ENCODE results near the gene IL17RA. TPM values are rescaled to one million over a fixed set of nuclear protein-coding genes. Genes with fewer than 3 reads are reported as not detected.

The IL17RA gene
- polyA plus RNA-seq, 1 experiment, result 20.3 TPM

- no peak for DNase-seq (ENCODE audit: low read depth, low spot score)
- CTCF ChIA-PET, result interaction anchor here (1.4 kb wide), 1 partner anchor 59 kb away, joined by 5 read pairs; no protein-coding TSS in a partner anchor
Measured at GRCh38 chr22:17112491-17113042, 27.8 kb downstream of the IL17RA start.

GRCh38 chr22:17113600-17113999 lies 28.8 kb downstream of the IL17RA start:
- DNase-seq (ENCODE audit: low read depth, low spot score), result no peak
- H3K27me3 ChIP-seq (ENCODE audit: control insufficient read depth, insufficient read depth, low read length), result peaks cover 3% of the 10 kb centered on the region
- POLR2A ChIA-PET, result no interaction called here
- no peak for TF ChIP-seq CTCF (IDR thresholded peaks at IDR 0.05; ENCODE audit: low read depth, low read length)
- CTCF ChIA-PET, result interaction anchor here (1.4 kb wide), 1 partner anchor 58 kb away, joined by 4 read pairs; no protein-coding TSS in a partner anchor
- H3K27ac ChIP-seq (ENCODE audit: low read depth, low read length), result no peak overlapping the region
- H3K4me3 ChIP-seq (ENCODE audit: low read depth, low read length), result no peak overlapping the region
- no peaks in the 10 kb centered on the region for H3K9me3 ChIP-seq (ENCODE audit: control insufficient read depth, insufficient read depth, low read length)

More at GRCh38 chr22:17112491-17113042, 27.8 kb downstream of the IL17RA start:
- Histone ChIP-seq H3K4me3 (ENCODE audit: low read depth, low read length) (no peak overlapping the region), H3K9me3 (ENCODE audit: control insufficient read depth, insufficient read depth, low read length) (no peaks in the 10 kb centered on the region), H3K27ac (ENCODE audit: low read depth, low read length) (no peak overlapping the region), H3K27me3 (ENCODE audit: control insufficient read depth, insufficient read depth, low read length) (peaks cover 3% of the 10 kb centered on the region)
- POLR2A ChIA-PET, result no interaction called here
- no peak for TF ChIP-seq CTCF (IDR thresholded peaks at IDR 0.05; ENCODE audit: low read depth, low read length)

DNA sequence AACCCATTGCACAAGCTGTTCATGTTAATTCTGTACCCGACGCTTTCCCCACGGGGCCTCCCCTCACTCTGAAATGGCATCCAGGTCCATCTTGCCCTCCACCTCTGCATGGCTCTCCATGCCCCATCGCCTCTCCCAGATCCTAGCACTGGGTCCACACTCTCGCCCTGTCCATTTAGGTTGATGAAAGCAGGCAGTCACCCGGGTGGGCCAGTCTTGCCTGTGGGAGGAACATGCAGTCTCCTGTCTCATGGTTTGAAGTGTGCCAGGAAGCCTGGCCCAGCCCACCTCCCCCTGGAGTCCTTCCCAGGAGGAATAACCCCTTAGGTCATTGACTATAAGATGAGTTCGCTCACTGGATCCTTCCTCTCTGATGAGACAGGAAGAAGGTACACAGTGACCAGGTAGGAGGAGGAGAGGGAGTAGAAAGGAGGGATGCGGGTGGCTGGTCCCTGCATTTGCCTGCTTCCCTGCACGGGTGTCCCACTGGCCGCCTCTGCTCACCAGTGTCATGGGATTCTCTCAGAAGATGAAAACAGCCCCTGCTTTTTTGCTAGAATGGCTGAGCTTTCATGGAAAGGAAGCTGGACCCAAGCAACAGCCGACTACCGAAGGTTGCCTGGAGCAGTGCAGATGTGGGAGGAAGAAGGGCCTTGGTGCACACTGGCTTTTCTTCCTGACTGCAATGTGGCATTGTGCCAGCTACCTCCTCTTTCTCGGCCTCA lies 29.5 kb downstream of the IL17RA start:
- ChIA-PET POLR2A (no interaction called here), CTCF (interaction anchor here (1.4 kb wide), 1 partner anchor 58 kb away, joined by 4 read pairs; no protein-coding TSS in a partner anchor)
- DNase-seq (ENCODE audit: low read depth, low spot score), result no peak
- Histone ChIP-seq H3K27ac (ENCODE audit: low read depth, low read length) (no peak overlapping the region), H3K4me3 (ENCODE audit: low read depth, low read length) (no peak overlapping the region), H3K9me3 (ENCODE audit: control insufficient read depth, insufficient read depth, low read length) (no peaks in the 10 kb centered on the region), H3K27me3 (ENCODE audit: control insufficient read depth, insufficient read depth, low read length) (peaks cover 9% of the 10 kb centered on the region)
- TF ChIP-seq CTCF (IDR thresholded peaks at IDR 0.05; ENCODE audit: low read depth, low read length), result no peak

GRCh38 chr22:17114898-17115235 lies 30.1 kb downstream of the IL17RA start:
- DNase-seq (ENCODE audit: low read depth, low spot score), result no peak
- no peak overlapping the region for H3K4me3 ChIP-seq (ENCODE audit: low read depth, low read length)
- H3K9me3 ChIP-seq (ENCODE audit: control insufficient read depth, insufficient read depth, low read length), result no peaks in the 10 kb centered on the region
- no peak for TF ChIP-seq CTCF (IDR thresholded peaks at IDR 0.05; ENCODE audit: low read depth, low read length)
- ChIA-PET CTCF (interaction anchor here (1.1 to 1.4 kb wide), 2 partner anchors 57 to 387 kb away, joined by 3 to 4 read pairs; no protein-coding TSS in a partner anchor), POLR2A (no interaction called here)
- peaks cover 11% of the 10 kb centered on the region for H3K27me3 ChIP-seq (ENCODE audit: control insufficient read depth, insufficient read depth, low read length)
- no peak overlapping the region for H3K27ac ChIP-seq (ENCODE audit: low read depth, low read length)

DNA sequence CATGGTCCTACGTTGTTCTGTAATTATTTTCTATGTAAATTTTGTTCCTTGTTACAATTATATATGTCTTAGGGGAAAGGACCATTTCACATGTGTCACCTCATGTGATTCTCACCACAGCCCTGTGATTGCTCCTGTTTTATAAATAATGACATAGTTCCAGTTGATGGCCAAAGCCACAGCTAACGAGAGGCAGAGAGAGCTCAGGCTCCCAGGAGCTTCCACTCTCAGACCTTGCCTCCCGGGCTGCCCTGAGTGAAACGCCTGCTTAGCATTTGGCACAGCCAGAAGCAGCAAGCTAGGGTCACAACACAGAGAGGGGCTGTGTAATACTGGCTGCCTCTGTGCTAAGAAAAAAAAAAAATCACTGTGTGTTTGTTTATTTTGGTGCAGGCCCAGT lies 30.4 kb downstream of the IL17RA start:
- H3K9me3 ChIP-seq (ENCODE audit: control insufficient read depth, insufficient read depth, low read length), result no peaks in the 10 kb centered on the region
- ChIA-PET POLR2A (no interaction called here), CTCF (interaction anchor here (1.0 to 1.4 kb wide), 3 partner anchors 20 to 386 kb away, joined by 3 to 4 read pairs (median 3); no protein-coding TSS in a partner anchor)
- H3K27me3 ChIP-seq (ENCODE audit: control insufficient read depth, insufficient read depth, low read length), result peaks cover 11% of the 10 kb centered on the region
- H3K27ac ChIP-seq (ENCODE audit: low read depth, low read length), result no peak overlapping the region
- DNase-seq (ENCODE audit: low read depth, low spot score), result no peak
- no peak overlapping the region for H3K4me3 ChIP-seq (ENCODE audit: low read depth, low read length)
- TF ChIP-seq CTCF (IDR thresholded peaks at IDR 0.05; ENCODE audit: low read depth, low read length), result no peak

Measured in AG04450 (cell line).